ENCODE measurements around the gene EFCAB8.

Gene EFCAB8

GRCh38 chr20:32914031-32914430 lies 55.3 kb downstream of the EFCAB8 start:
- Histone ChIP-seq H3K27me3 (no peaks in the 10 kb centered on the region), H3K9me3 (peaks cover 0 to 30% (median 28%) of the 10 kb centered on the region in 3 donors), H3K4me3 (no peak overlapping the region), H3K36me3 (peaks cover 0 to 7% (median 0%) of the 10 kb centered on the region in 3 donors), H3K4me1 (no peaks in the 10 kb centered on the region), H3K27ac (no peak overlapping the region)
- intact Hi-C loops (cut with DNase I; ENCODE audit: low total_unique reads): no loop called here
- DNase-seq: peak in 1 of 2 donors; percentile 27
- TF ChIP-seq, protein P1, sequence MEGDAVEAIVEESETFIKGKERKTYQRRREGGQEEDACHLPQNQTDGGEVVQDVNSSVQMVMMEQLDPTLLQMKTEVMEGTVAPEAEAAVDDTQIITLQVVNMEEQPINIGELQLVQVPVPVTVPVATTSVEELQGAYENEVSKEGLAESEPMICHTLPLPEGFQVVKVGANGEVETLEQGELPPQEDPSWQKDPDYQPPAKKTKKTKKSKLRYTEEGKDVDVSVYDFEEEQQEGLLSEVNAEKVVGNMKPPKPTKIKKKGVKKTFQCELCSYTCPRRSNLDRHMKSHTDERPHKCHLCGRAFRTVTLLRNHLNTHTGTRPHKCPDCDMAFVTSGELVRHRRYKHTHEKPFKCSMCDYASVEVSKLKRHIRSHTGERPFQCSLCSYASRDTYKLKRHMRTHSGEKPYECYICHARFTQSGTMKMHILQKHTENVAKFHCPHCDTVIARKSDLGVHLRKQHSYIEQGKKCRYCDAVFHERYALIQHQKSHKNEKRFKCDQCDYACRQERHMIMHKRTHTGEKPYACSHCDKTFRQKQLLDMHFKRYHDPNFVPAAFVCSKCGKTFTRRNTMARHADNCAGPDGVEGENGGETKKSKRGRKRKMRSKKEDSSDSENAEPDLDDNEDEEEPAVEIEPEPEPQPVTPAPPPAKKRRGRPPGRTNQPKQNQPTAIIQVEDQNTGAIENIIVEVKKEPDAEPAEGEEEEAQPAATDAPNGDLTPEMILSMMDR (IDR thresholded peaks at IDR 0.05): no peak

DNA sequence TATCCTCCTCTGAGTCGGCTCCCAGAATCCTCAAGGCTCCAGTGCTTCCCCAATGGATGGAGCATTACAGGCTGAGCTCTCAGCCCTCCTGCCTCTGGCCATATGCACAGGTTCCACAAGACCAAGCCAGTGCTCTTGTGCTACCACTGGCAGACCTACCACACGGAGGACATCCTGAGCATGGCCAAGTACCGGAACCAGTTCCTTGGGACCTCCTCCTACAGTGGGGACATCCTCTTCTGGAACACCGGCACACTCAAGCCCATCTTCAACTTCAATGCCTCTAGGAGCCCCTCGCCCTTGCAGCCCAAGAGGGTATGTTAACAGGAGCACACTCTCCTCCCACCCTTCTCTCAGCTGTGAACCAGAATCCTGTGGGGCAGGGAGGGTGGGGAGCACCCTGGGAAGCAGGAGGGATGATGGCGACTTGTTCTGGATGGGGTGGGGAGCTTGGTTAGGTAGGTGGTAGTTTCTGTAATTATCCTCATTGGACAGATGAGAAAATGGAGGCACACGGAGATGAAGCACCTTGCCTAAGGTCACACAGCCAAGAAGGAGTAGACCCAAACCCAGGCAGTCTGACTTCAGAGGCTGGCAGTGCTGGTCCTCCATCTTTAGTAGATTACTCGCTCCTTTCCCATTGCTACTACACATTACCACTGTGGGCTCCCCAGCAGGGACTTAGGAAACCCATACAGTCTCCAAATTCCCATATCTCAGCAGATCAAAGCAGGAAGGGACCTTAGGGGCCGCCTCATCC lies 58.6 kb downstream of the EFCAB8 start:
- TF ChIP-seq, protein P1 (IDR thresholded peaks at IDR 0.05): no peak
- no peaks in the 10 kb centered on the region for H3K27me3 ChIP-seq
- H3K4me1 ChIP-seq: no peaks in the 10 kb centered on the region
- no peak overlapping the region for H3K4me3 ChIP-seq
- H3K9me3 ChIP-seq: peaks cover 0 to 30% (median 28%) of the 10 kb centered on the region in 3 donors
- peaks cover 0 to 7% (median 0%) of the 10 kb centered on the region in 3 donors for H3K36me3 ChIP-seq
- no peak overlapping the region for H3K27ac ChIP-seq
- intact Hi-C loops (cut with DNase I; ENCODE audit: low total_unique reads): no loop called here
- DNase-seq: no peak

- H3K27me3 ChIP-seq: no peaks in the 10 kb centered on the region
- no peak overlapping the region for H3K4me3 ChIP-seq
- DNase-seq: no peak
- peaks cover 0 to 7% (median 0%) of the 10 kb centered on the region in 3 donors for H3K36me3 ChIP-seq
- no peaks in the 10 kb centered on the region for H3K4me1 ChIP-seq
- H3K27ac ChIP-seq: no peak overlapping the region
- intact Hi-C loops (cut with DNase I; ENCODE audit: low total_unique reads): no loop called here
- TF ChIP-seq, protein P1 (IDR thresholded peaks at IDR 0.05): no peak
- H3K9me3 ChIP-seq: peaks cover 0 to 29% (median 28%) of the 10 kb centered on the region in 3 donors
Observed at GRCh38 chr20:32918296-32918695, 59.6 kb downstream of the EFCAB8 start.

- no peak overlapping the region for H3K4me3 ChIP-seq
- H3K9me3 ChIP-seq: peaks cover 0 to 28% (median 24%) of the 10 kb centered on the region in 3 donors
- intact Hi-C loops (cut with DNase I; ENCODE audit: low total_unique reads): no loop called here
- H3K27me3 ChIP-seq: no peaks in the 10 kb centered on the region
- no peak for DNase-seq
- TF ChIP-seq, protein P1 (IDR thresholded peaks at IDR 0.05): no peak
- no peak overlapping the region for H3K27ac ChIP-seq
- no peaks in the 10 kb centered on the region for H3K4me1 ChIP-seq
- peaks cover 0 to 7% (median 0%) of the 10 kb centered on the region in 3 donors for H3K36me3 ChIP-seq
Observed at GRCh38 chr20:32918751-32919150, 60.0 kb downstream of the EFCAB8 start.

GRCh38 chr20:32920066-32920465 lies 61.3 kb downstream of the EFCAB8 start:
- Histone ChIP-seq H3K9me3 (peaks cover 0 to 21% (median 20%) of the 10 kb centered on the region in 3 donors), H3K4me1 (no peaks in the 10 kb centered on the region), H3K4me3 (no peak overlapping the region), H3K27ac (no peak overlapping the region), H3K36me3 (peaks cover 0 to 7% (median 0%) of the 10 kb centered on the region in 3 donors), H3K27me3 (no peaks in the 10 kb centered on the region)
- DNase-seq: no peak
- intact Hi-C loops (cut with DNase I; ENCODE audit: low total_unique reads): no loop called here
- TF ChIP-seq, protein P1 (IDR thresholded peaks at IDR 0.05): no peak
